ENCODE data around the gene AHSA1. TPM values are rescaled to one million over a fixed set of nuclear protein-coding genes. Genes with fewer than 3 reads are reported as not detected.

Gene AHSA1
- polyA plus RNA-seq, 1 donor (not counting 4 experiments of a cell fraction or from before 2014, with no cell fraction given), result 247 TPM

- Histone ChIP-seq H3K9me3 (ENCODE audit: control insufficient read depth, low read depth, low read length) (no peaks in the 10 kb centered on the region), H3K36me3 (ENCODE audit: control insufficient read depth in 2 of 2, extremely low read depth in 1 of 2, insufficient read depth in 2 of 2, low read length in 2 of 2) (peaks cover 13 to 19% of the 10 kb centered on the region in 2 experiments), H2AFZ (ENCODE audit: control insufficient read depth, low read length) (peak overlapping the region; percentile 92), H3K4me3 (ENCODE audit: control insufficient read depth in 2 of 3, extremely low read depth in 1 of 3, insufficient read depth in 2 of 3, low read depth in 1 of 3, low read length in 3 of 3) (peak overlapping the region; percentile 83 to 87 (median 85)), H3K9ac (ENCODE audit: control insufficient read depth, extremely low read depth, insufficient read depth, low read length) (peak overlapping the region; percentile 94), H3K27me3 (ENCODE audit: control insufficient read depth, extremely low read depth, insufficient read depth, low read length) (no peaks in the 10 kb centered on the region), H3K4me2 (ENCODE audit: control insufficient read depth, extremely low read depth, insufficient read depth, low read depth, low read length) (peak overlapping the region; percentile 58), H3K4me1 (ENCODE audit: control insufficient read depth, extremely low read depth, insufficient read depth, low read length) (peaks cover 7% of the 10 kb centered on the region), H3K79me2 (ENCODE audit: control insufficient read depth, insufficient read depth, low read length) (peaks cover 49% of the 10 kb centered on the region), H4K20me1 (ENCODE audit: control insufficient read depth, extremely low read depth, insufficient read depth, low read length) (peaks cover 9% of the 10 kb centered on the region), H3K9me1 (ENCODE audit: control insufficient read depth, extremely low read depth, insufficient read depth, low read length) (no peaks in the 10 kb centered on the region), H3K27ac (ENCODE audit: control insufficient read depth, insufficient read depth, low read length) (peak overlapping the region; percentile 94)
- no peak for FAIRE-seq
- TF ChIP-seq, protein P1, sequence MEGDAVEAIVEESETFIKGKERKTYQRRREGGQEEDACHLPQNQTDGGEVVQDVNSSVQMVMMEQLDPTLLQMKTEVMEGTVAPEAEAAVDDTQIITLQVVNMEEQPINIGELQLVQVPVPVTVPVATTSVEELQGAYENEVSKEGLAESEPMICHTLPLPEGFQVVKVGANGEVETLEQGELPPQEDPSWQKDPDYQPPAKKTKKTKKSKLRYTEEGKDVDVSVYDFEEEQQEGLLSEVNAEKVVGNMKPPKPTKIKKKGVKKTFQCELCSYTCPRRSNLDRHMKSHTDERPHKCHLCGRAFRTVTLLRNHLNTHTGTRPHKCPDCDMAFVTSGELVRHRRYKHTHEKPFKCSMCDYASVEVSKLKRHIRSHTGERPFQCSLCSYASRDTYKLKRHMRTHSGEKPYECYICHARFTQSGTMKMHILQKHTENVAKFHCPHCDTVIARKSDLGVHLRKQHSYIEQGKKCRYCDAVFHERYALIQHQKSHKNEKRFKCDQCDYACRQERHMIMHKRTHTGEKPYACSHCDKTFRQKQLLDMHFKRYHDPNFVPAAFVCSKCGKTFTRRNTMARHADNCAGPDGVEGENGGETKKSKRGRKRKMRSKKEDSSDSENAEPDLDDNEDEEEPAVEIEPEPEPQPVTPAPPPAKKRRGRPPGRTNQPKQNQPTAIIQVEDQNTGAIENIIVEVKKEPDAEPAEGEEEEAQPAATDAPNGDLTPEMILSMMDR (optimal IDR thresholded peaks at IDR 0.05 in 1 of 3, IDR thresholded peaks at IDR 0.05 in 1 of 3, conservative IDR thresholded peaks at IDR 0.05 in 1 of 3; ENCODE audit: extremely low read depth in 1 of 3, insufficient read depth in 2 of 3, low read length in 3 of 3), result no peak
- TF ChIP-seq EZH2 (IDR thresholded peaks at IDR 0.05; ENCODE audit: low read length), result no peak
- dilution Hi-C loops (cut with MboI; ENCODE audit: extremely low pct_ligation_motif_present, low sequenced_read_pairs), result no loop called here
- DNase-seq (ENCODE audit: low read depth, low spot score), result no peak
Measured at GRCh38 chr14:77457115-77457521, 775 bp upstream of the AHSA1 start.

DNA sequence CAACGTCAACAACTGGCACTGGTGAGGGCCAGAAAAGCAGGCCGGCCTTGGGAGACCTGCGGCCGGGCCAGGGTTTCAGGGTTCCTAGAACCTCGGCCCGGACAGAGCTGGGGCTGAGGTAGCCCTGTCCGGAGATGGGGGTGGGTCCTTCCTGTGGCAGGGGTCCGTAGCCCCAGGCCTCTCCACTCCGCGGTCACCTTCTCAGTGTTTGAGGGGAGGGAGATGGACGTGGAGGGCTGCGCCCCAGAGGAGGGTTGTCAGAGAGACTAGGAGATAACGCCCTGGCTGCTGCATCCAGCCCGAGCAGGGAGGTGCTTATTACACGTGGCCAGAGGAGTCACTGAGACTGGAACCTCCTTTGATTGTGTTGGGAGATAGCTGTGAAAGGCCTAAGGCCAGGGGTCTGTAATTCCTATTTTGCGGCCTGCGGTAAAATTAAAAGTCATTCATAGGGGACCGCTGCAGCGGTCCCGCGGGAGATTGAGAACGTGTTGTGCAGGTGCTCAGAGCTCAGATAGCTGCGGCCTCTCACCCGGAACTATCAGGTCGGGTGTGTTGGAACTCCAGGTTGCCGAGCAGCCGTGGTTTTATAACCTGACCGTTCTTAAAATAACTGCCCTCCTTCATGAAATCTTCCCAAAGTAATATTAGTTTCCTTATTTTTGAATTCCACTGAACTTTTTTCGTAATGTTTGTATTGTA, 507 bp downstream of the AHSA1 start:
- dilution Hi-C loops (cut with MboI; ENCODE audit: extremely low pct_ligation_motif_present, low sequenced_read_pairs), result no loop called here
- FAIRE-seq (no peak), DNase-seq (ENCODE audit: low read depth, low spot score) (no peak)
- peaks cover 17 to 18% of the 10 kb centered on the region in 2 experiments for H3K36me3 ChIP-seq (ENCODE audit: control insufficient read depth in 2 of 2, extremely low read depth in 1 of 2, insufficient read depth in 2 of 2, low read length in 2 of 2)
- H3K79me2 ChIP-seq (ENCODE audit: control insufficient read depth, insufficient read depth, low read length), result peaks cover 49% of the 10 kb centered on the region
- peak overlapping the region; percentile 97 for H3K4me2 ChIP-seq (ENCODE audit: control insufficient read depth, extremely low read depth, insufficient read depth, low read depth, low read length)
- no peaks in the 10 kb centered on the region for H3K9me1 ChIP-seq (ENCODE audit: control insufficient read depth, extremely low read depth, insufficient read depth, low read length)
- TF ChIP-seq, protein P1 (optimal IDR thresholded peaks at IDR 0.05 in 1 of 3, IDR thresholded peaks at IDR 0.05 in 1 of 3, conservative IDR thresholded peaks at IDR 0.05 in 1 of 3; ENCODE audit: extremely low read depth in 1 of 3, insufficient read depth in 2 of 3, low read length in 3 of 3), result no peak
- TF ChIP-seq EZH2 (IDR thresholded peaks at IDR 0.05; ENCODE audit: low read length), result no peak
- peak overlapping the region; percentile 83 to 87 (median 85) for H3K4me3 ChIP-seq (ENCODE audit: control insufficient read depth in 2 of 3, extremely low read depth in 1 of 3, insufficient read depth in 2 of 3, low read depth in 1 of 3, low read length in 3 of 3)
- peak overlapping the region; percentile 94 for H3K9ac ChIP-seq (ENCODE audit: control insufficient read depth, extremely low read depth, insufficient read depth, low read length)
- H3K4me1 ChIP-seq (ENCODE audit: control insufficient read depth, extremely low read depth, insufficient read depth, low read length), result peaks cover 7% of the 10 kb centered on the region
- H3K27me3 ChIP-seq (ENCODE audit: control insufficient read depth, extremely low read depth, insufficient read depth, low read length), result no peaks in the 10 kb centered on the region
- no peaks in the 10 kb centered on the region for H3K9me3 ChIP-seq (ENCODE audit: control insufficient read depth, low read depth, low read length)
- peak overlapping the region; percentile 95 for H2AFZ ChIP-seq (ENCODE audit: control insufficient read depth, low read length)
- peaks cover 9% of the 10 kb centered on the region for H4K20me1 ChIP-seq (ENCODE audit: control insufficient read depth, extremely low read depth, insufficient read depth, low read length)
- H3K27ac ChIP-seq (ENCODE audit: control insufficient read depth, insufficient read depth, low read length), result peak overlapping the region; percentile 94

Data from keratinocyte (primary cell).